IPS-18c (cell line): ENCODE measurements around the gene UBR7.
"Not testable (repeated sequence)": the region's sequence is repeated elsewhere in the genome, so short reads cannot be mapped to it uniquely, and the experiment has no call there.

Experiments used
- H3K4me3 ChIP-seq: 2 replicates; pipeline ENCODE4 v1.7.0; 2013; ENCODE audit warnings: low read depth, mild to moderate bottlenecking, low read length, moderate library complexity; ENCODE audit not compliant: insufficient read depth
- H3K9me3 ChIP-seq: one replicate; pipeline ENCODE4 v1.6.1; 2013; ENCODE audit warnings: mild to moderate bottlenecking, low read length, moderate library complexity; ENCODE audit not compliant: control insufficient read depth, insufficient read depth

UBR7 gene

DNA sequence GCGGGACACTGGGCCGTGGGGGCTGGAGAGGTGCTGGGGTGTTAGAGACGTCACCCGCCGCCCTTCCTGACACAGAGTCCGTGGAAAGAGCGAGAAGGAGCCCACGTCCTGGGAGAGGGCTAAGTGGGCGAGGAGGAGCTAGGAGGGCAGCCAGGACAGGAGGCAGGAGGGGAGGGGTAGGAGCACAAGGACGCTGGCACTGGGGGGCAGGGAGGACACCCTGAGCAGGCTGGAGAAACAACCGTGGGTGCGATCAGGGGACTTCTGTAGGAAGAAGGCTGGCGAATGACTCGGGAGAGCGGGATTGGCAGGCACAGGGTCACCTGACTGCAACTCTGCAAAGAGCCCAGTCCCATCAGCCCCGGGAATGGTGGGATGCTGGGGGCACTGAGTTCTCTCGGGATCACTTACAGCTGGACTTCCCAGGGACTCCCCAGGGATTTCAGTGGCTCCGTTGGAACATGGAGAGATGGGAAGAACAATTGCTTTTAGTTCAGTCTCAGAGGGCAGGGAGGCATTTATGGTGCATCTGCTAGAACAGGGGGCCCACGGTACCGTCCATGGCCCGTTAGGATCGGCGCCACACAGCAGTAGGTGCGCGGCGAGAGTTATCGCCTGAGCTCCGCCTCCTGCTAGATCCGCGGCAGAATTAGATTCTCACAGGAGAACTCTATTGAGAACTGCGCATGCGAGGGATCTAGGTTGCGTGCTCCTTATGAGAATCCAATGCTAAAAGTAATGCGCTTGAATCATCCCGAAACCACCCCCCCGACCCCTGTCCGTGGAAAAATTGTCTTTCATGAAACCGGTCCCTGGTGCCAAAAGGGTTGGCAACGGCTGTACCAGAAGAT, 24.3 kb downstream of the UBR7 start:
- Histone ChIP-seq H3K4me3 (no peak overlapping the region), H3K9me3 (no peaks in the 10 kb centered on the region)

DNA sequence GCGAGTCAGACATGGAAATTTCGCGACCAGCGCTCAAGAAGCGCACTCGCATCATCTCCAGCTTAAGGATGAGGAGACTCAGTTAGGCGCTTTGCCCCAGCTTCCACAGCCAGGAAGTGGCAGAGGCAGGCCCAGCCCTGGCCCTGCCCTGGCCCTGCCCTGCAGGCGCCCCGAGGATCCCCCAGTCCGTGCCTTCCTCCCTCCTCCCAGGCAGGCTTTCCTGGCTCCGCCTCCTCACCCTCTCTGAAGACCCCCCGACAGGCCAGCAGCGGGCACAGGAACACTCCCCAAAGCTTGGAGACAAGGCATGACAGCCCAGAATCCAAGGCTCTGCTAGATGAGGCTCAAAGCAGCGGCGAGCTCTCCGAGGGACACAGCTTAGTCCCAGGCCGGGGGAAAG, 25.1 kb downstream of the UBR7 start:
- no peaks in the 10 kb centered on the region for H3K9me3 ChIP-seq
- no peak overlapping the region for H3K4me3 ChIP-seq

DNA sequence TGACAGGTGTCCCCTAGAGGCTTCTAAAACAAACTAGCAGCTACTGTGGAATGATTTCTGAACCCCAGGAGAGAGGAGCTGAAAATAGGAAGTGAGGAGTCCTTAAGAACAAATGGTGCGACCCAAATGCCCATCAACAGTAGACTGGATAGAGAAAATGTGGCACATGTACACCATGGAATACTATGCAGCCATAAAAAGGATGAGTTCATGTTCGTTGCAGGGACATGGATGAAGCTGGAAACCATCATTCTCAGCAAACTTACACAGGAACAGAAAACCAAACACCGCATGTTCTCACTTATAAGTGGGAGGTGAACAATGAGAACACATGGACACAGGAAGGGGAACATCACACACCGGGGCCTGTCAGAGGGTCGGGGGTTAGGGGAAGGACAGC, 26.0 kb downstream of the UBR7 start:
- H3K4me3 ChIP-seq, H3K9me3 ChIP-seq: not testable (repeated sequence)

DNA sequence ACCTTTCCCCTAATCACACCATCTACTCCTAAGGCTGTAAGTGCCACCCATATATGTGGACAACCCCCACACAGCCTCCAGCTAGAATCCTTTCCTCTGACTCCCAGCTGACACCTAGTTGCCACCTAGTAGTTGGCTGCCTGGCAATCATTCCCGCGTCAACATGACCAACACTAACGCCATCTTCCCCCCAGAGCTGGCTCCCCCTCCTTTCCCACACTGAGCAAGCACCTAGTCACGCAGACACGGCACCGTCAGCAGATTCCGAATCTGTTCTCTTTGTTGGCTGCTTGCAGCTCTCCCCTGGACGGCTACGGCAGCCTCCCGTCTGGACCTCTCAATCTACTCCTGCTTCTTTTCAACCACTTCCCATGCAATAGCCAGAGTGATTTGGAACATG, 27.7 kb downstream of the UBR7 start:
- no peak overlapping the region for H3K4me3 ChIP-seq
- no peaks in the 10 kb centered on the region for H3K9me3 ChIP-seq

DNA sequence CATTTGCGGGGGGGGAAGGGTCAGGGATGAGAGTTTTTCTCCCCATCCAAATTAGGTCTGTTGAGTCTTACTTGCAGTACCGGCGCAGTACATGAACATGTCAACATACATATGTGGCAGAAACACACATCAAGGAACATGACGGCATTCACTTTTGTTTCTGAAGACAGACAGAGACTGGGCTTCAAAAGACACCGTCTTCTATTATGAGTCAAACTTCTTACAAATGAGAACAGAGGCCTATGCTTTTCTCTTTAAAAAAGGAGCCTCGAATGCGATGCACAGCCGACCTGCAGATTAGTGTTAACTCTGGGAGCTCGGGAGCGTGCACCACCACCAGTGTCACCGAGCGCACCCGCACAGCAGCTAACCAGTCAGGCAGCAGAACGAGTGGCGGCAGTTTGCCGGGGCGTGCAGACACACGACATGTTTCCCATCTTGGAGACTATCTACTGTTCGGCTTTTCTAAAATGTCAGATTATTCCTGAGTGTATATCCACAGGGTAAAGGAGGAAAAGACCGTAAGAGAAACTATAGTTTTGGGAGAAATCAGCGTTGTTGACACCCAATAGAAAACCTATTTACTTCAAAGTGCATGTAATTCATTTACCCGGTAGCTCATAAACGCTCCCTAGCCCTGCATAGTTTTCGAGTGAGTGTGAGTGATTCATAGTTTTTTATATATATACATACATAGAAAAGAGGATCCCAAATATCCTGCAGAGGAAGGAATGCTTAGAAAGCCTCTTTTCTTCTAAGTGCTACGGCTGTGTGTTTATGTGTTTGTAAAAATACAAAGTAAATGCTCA, 33.0 kb downstream of the UBR7 start:
- H3K4me3 ChIP-seq = no peak overlapping the region
- no peaks in the 10 kb centered on the region for H3K9me3 ChIP-seq

DNA sequence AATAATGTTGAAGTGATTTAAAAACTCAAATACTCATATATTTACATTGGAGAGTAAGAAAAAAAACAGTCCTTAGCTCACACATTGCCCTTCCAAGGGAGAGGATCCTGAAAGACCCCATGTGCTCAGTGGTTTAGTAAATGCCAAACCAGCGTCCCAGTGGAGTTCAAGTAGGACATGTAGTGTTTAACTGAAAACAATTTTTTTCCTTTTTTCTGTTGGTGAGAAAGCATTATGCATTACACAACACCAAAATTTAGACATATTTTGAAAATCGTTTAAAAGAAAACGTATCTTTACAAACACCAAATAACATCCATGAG, 33.6 kb downstream of the UBR7 start:
- no peaks in the 10 kb centered on the region for H3K9me3 ChIP-seq

DNA sequence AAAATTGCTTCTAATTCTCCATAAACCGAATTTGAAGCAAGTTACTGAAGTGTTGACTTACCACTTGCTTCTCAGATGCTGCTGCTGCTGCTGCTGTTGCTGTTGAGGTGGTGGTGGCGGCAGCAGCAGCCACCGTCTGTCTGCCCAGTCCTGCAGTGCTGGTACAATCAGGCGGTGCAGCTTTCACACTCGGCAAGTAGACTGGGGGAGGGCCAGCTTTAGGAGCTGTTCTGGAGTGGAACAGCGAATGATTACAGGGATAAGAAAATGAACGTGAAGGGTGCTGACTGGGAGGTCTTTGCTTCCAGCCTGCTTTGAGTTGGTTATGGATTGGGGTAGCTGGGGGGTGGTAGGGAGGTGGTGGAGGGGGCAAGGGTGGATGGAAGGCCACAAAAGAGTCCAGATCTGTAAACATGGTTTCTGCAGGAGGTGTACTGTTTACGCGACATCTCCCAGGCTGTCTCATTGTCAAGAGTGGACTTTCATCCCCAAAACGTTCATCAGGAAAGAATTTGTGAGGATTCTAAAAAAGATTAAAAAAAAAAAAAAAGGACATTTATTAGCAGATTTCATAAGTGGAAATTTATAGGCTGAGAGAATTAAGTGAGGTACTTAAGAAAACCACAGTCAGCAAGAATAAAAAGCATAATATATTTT, 38.8 kb downstream of the UBR7 start:
- Histone ChIP-seq H3K9me3 (no peaks in the 10 kb centered on the region), H3K4me3 (no peak overlapping the region)

More for the DNA sequence above, 33.6 kb downstream of the UBR7 start:
- no peak overlapping the region for H3K4me3 ChIP-seq

DNA sequence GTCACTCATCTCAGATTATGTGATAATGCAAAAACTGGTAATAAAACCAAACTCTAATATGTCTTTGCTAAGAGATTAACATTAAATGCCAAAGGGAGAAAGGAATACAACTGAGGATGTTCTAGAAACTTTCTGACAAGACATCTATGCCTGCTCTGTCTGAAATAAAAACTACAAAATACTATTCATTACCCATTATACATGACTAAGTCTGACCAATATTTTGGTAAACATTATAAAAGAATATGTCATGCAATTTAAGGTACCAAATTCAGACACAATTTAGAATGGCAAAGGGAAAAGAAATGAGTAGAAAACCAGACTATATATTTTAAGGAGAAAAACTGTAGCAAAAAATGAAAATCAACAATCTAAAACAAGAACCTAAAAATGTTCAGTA, 39.5 kb downstream of the UBR7 start:
- no peaks in the 10 kb centered on the region for H3K9me3 ChIP-seq
- no peak overlapping the region for H3K4me3 ChIP-seq

DNA sequence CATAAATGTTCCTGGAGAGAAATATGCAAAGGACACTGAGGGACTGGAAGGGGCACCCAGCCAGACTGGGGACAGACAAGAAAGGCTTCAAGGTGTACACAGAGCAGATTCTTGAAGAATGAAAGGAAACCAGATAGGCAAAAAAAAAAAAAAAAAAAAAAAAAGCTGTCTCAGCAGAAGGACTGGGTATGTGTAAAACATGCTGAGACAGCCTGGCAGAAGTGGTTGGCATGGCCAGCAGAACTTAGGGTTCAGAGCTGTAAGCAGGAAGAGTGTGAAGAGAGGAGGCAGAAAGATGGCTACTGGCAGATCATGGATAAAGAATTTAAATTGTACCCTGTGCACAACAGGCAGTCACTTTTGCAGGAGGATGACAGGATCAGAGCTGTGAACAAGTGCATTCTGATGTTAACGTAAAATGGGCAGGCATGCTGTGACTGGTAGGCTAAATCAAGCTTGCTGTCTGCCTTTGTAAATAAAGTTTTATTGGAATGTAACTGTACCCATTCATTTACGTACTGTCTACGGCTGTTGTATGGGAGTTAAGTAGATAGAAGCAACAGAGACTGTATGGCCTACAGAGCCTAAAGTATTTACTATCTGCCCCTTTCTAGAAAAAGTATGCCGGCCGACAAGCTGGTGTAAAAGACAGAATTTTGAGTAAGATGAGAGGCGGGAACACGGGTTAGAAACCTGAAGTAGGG, 42.2 kb downstream of the UBR7 start:
- Histone ChIP-seq H3K9me3 (no peaks in the 10 kb centered on the region), H3K4me3 (no peak overlapping the region)

DNA sequence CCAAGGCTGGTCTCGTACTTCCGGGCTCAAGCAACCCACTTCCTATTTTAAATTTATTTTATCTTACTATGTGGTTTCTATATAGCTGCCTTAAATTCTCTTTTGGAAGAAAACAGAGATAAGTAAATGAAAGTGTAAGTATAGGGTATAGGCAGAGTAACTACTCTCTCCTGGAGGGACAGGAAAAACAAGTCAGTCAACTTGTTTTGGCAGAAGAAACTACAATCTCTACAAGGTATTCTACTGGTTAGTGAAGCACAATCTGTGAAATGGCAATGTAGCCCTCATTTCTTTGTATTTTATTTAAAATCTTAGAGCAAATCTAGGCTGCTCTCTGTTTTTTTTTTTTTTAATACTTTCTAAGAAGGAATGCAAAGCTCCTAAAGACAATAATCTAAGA, 55.4 kb downstream of the UBR7 start:
- no peak overlapping the region for H3K4me3 ChIP-seq
- H3K9me3 ChIP-seq = no peaks in the 10 kb centered on the region

DNA sequence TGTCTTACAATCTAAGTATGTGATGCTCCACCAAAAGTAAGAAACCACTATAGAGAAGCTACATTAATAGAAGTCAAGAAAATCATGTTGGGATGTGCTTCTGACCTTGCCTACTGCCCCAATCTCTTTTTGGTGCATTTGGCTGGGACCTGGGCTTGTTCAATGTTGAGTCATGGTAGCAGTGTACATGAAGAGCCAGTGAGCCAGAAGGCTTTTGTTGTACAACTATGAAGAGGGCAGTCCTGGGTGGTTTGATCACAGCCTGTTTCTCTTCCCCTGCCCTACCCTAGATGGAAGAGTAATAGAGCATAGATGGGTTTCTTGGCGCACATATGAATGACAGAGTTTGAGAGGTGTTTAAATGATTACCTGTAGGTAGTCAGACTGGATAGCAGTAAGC, 56.4 kb downstream of the UBR7 start:
- H3K9me3 ChIP-seq = no peaks in the 10 kb centered on the region
- no peak overlapping the region for H3K4me3 ChIP-seq

DNA sequence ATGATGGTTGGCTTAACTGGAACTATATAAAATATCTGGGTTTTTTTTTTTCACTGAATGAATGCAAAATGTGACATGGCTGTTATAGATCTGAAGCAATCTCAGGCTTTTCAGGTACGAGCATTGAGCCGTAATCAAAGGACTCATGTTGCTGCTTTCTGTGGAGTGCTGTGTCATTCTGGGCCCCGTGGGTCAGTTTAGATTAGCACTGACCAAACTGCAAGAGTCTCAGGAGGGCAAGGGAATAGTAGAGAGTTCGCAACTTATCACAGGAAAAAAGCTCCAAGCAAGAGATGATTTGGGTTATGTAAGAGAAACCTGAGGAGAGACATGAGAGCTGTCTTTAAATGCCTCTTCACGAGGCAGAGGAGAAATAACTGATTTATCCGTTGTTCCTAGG, 59.1 kb downstream of the UBR7 start:
- Histone ChIP-seq H3K4me3 (no peak overlapping the region), H3K9me3 (no peaks in the 10 kb centered on the region)

DNA sequence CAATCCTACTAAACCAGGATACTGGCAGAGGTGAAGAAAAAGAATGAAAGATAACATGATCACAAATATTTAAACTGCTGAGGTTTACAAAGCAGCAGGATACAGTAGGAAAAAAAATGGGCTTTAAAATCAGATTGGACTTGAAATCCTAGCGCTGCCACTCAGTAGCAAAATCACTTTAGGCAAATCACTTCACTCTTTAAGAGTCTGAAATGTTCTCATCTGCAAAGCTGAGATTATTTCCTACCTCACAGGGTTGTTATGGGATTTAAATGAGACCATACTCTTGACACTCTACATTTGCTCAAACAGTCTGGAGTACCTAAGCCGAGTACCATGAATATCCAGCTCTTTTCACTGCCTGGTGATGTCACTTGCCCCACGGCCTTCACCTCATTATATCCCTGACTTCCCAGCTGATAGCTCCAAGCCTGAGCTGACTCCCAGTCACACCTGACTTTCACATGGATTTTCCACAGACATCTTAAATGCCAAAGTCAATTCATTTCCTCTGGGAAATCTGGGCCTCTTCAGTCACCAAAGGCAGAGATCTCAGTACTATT, 60.2 kb downstream of the UBR7 start:
- no peaks in the 10 kb centered on the region for H3K9me3 ChIP-seq
- H3K4me3 ChIP-seq = no peak overlapping the region

DNA sequence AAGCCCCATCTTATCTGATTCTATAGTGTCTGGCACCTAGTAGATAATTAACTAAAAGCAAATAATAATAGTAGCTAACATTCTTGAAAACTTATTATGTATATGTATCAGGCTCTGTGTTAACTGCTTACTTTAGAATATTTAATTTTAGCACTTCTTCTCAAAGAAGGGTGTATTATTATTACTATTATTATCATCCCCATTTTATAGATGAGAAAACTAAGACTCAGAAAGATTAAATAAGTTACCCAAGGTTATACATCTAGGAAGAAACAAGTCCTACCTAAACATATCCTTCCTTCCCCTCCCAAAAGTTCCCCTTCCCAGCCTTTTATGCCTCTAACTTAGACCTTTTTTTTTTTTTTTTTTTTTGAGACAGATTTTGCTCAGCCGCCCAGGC, 61.4 kb downstream of the UBR7 start:
- Histone ChIP-seq H3K4me3 (no peak overlapping the region), H3K9me3 (no peaks in the 10 kb centered on the region)

DNA sequence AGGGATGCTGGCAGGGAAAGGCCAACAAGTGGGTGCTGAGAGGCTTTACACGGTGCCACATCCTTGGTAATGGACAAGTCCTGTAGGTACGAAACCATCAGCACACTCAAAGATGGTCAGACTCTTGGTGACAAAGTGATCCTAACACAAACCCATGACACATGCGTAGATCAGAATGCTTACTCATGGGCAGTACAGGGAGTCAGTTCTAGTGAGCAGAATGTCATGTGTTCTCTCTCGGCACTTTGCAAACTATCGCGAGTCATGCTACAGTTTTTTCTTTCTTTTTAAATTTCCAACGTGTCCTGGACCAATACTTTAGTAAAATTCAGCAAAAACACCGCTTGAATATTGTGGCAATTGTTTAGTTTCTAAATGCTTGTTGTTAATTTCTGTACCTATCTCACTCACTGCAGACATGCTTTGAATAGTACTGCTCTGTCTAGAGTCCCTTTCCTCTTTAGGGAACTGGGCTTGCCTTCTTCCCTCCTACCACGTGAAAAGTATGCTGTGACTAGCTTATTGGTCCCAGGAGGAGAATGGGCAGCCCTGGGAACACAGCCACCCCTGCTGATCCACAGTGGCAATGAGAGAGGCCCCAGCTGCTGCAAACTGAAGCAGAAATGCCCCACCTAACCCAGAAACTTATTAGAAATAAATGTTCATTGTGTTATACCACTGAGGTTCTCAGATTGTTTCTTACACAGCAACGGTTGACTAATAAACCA, 62.4 kb downstream of the UBR7 start:
- H3K4me3 ChIP-seq = no peak overlapping the region
- H3K9me3 ChIP-seq = no peaks in the 10 kb centered on the region

DNA sequence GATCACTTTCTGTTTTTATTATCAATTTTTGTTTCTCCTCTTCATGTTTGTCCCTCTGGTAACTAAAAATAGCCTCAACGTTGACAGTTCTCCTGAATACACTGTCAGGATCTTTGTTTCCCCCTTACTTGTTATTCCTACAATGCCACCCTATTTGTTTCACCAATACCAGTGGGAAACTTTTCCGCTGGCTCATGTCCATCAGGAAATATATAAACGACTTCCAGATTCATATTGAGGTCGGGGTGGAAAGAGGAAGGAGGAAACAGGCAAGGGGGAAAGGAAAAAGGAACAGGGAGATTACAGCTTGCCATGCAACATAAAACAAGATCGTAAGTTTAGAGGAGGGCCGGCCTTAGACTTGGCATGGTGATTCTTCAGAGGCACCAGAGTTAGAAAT, 64.1 kb downstream of the UBR7 start:
- Histone ChIP-seq H3K4me3 (no peak overlapping the region), H3K9me3 (no peaks in the 10 kb centered on the region)
